Measurements from ENCODE around the gene CLDN4.
A peak's percentile ranks its signal among the peaks of the same experiment; 100 is the strongest.
"Not testable (repeated sequence)": the region's sequence is repeated elsewhere in the genome, so short reads cannot be mapped to it uniquely, and the experiment has no call there.

The CLDN4 gene

DNA sequence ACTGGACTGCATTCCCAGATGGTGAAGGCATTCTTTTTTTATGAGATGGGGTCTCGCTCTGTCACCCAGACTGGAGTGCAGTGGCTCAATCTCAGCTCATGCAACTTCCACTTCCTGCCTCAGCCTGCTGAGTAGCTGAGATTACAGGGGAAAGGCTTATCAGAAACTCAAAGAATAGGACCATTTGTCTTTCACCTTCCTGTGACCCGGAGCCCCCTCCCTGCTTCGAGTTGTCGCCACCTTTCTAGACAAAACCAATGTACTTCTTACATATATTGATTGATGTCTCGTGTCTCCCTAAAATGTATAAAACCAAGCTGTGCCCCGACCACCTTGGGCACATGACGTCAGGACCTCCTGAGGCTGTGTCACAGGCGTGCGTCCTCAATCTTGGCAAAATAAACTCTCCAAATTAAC is 13.3 kb downstream of the CLDN4 start:
- no peak for DNase-seq

- no peak for DNase-seq
Measured at GRCh38 chr7:73844848-73845460, 14.2 kb downstream of the CLDN4 start.

DNA sequence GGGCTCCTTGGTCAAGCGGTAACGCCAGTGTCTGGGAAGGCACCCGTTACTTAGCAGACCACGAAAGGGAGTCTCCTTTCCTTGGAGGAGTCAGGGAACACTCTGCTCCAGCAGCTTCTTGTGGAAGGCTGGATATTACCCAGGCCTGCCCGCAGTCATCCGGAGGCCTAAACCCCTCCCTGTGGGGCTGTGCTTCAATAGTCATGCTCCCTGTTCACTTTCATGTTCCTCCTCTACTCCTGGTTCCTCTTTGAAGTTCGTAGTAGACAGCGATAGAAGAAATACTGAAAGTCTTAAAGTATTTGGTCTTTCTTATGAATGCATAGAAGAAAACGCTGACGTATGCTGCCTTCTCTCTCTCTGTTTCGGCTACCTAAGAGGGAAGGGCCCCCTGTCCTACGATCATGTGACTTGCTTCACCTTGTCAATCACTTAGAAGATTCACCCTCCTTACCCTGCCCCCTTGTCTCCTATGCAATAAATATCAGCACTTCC is 15.0 kb downstream of the CLDN4 start:
- DNase-seq: not testable (repeated sequence)

DNA sequence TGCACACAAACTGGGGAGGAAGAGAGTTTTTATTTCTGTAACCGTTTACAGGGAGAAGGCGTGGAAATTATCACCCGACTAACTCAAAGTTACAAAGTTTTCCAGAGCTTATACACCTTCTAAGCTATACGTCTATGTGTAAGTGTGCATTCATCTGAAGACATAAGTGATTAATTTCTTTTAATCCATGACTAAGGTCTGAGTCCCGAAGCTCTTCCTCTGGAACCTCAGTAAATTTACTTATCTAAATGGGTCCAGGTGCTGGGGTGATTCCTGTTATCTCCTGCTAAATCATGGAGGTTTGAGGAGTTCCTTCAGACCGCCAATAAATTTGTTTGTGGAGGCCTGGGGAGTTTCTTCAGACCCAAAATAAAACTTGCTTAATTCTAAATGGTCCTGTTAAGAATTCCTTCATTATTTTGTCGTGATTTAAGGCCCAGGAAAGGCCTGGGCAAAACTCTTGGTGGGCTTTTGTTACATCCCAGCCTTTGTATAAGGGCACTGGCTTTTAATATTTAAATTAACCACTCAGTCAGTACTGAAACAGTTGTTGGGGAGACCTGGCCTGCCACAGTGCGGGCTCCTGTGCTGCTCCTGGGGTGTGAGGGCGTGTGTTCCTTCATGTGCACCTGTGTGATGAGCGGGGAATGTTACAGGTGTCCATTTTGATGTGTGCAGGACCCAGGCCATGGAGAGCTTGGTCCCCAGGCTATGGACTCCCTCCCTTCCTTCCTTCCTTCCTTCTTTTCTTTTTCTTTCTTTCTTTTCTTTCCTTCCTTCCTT is 17.3 kb downstream of the CLDN4 start:
- DNase-seq: no peak

DNA sequence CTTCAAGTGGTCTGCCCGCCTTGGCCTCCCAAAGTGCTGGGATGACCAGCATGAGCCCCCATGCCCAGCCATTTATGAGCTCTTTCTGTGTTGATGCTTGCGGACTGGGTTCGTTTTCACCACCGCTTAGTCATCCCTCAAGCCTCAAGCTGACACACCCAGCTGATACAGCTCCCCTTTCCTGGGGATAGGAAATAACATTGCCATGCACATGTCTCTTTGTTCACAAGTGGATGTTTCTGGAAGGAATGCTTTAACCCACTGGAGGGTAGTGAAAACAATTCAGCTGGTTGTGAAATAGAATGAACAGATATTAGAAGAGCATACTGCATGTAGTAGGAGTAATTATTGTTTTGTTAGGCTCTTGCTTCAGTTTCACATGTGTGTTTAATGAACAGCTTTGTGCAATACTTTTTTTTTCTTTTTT is 20.0 kb downstream of the CLDN4 start:
- DNase-seq: no peak

GRCh38 chr7:73851410-73852338 is 20.9 kb downstream of the CLDN4 start:
- peak; percentile 42 for DNase-seq

GRCh38 chr7:73852500-73852899 is 21.7 kb downstream of the CLDN4 start:
- no peak for DNase-seq

- DNase-seq: no peak
Measured at GRCh38 chr7:73856941-73857340, 26.1 kb downstream of the CLDN4 start.

DNA sequence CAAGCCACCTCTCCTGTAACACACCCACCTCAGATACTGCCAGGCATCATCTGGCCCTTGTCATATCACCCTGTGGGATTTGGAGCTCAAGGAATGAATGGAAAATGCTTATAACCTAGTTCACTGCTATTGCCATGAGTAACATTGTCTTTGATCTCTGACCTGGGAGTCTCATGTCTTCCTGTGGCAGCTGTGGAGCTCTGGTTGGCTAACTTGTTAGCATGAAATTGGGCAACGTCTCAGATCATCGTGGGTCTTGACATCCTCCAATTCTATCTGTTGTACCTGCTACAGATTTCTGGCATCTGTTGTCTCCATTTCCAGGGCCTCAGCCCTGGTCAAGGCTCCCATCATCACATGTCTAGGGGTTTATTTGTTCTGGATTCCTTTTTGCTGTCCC is 28.0 kb downstream of the CLDN4 start:
- DNase-seq: no peak

DNA sequence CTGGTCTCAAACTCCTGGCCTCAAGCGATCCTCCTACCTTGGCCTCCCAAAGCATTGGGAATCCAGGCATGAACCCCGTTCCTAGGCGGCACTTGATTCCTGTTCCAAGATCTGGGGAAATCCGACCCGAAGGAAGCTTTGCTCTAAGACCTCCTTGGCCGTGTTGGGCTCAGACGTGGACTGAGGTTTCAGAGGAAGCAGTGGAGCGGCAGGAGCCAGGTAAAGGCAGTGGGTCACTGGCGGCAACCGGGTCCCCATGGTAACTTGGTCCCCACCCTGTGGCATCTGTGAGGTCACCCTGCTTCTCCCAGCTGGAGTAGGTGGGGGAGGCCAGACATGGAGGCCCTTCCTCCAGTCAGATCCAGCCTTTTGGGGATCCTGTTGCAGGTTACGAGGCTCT is 30.1 kb downstream of the CLDN4 start, which contains the start of gene TMEM270:
TSS of gene TMEM270 (plus strand) at position 301 of the 400 bp plus-strand sequence. CDS start at position 337, 36 bp downstream.
- DNase-seq: no peak

DNA sequence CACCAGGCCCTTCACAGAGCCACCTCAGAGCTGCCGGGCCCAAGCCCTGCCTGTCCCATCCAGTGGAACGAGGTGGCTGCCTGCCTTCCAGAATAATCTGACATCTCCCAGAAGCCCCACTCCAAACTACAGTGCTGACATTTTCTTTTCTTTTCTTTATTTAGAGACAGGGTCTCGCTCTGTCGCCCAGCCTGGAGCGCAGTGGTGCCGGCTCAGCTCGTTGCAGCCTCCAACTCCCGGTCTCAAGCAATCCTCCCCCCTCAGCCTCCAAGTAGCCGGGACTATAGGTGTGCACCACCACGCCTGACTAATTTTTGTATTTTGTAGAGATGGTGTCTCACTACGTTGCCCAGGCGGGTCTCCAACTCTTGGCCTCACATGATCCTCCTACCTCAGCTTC is 30.5 kb downstream of the CLDN4 start:
- DNase-seq: no peak

DNA sequence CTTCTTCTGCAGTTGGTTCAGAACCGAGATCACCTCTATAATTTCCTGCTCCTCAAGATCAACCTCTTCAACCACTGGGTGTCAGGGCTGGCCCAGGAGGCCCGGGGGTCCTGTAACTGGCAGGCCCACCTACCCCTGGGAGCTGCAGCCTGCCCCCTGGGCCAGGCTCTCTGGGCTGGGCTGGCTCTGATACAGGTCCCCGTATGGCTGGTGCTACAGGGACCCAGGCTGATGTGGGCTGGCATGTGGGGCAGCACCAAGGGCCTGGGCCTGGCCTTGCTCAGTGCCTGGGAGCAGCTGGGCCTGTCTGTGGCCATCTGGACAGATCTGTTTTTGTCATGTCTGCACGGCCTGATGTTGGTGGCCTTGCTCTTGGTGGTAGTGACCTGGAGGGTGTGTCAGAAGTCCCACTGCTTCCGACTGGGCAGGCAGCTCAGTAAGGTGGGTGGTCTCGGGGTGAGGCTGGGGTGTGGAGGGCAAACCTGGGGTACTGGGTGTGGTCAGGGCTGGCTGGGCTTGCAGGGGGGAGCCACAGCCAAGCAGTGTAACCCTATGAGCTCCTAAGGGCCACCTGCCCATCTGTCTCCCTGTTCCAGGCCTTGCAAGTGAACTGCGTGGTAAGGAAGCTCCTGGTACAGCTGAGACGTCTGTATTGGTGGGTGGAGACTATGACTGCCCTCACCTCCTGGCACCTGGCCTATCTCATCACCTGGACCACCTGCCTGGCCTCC is 34.4 kb downstream of the CLDN4 start:
- DNase-seq: no peak

- peak; percentile 40 for DNase-seq
Measured at GRCh38 chr7:73865738-73866445, 35.1 kb downstream of the CLDN4 start.

- DNase-seq: no peak
Measured at GRCh38 chr7:73866446-73866767, 35.6 kb downstream of the CLDN4 start.

- DNase-seq: no peak
Measured at GRCh38 chr7:73869011-73869798, 38.4 kb downstream of the CLDN4 start.

GRCh38 chr7:73870041-73870492 is 39.3 kb downstream of the CLDN4 start:
- DNase-seq: no peak

GRCh38 chr7:73871163-73872011 is 40.6 kb downstream of the CLDN4 start:
- no peak for DNase-seq

DNA sequence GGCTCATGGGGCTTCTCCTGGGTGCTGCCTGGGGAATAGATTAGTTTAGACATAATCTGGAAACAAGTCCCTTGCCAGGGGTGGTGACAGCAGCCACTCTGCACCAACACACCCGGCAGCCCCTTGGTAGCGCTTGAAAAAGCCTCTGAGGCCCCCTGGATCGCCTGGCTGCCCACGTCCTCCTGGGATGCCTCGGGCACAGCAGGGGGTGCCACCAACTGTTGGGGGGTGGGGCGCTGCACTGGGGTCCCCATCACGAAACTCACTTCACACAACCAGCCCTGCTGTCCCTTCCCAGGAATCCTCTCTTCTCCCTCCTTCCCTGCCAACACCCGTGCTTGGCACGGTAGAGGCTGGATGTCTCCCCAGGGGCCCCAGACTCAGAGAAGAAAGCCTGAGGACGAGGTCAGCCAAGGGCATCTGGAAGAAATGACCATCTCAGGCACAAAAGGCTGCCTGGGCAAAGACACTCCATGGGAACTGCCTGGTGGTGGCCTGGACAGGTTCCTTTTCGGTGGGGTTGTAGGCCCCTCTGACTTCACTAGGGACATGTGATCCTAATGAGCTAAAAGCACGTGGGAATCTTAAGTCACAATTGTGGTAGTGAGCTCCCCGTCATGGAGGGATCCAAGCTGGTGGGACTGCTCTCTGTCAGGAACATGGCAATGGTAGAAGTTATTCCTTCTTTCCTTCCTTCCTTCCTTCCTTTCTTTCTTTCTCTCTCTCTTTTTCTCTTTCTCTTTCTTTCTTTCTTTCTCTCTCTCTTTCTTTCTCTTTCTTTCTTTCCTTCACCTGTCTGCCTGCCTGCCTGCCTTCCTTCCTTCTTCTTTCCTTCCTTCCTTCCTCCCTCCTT is 41.5 kb downstream of the CLDN4 start:
- DNase-seq: no peak

- no peak for DNase-seq
Measured at GRCh38 chr7:73876361-73876760, 45.6 kb downstream of the CLDN4 start.

Data from stimulated activated CD8-positive, alpha-beta memory T cell treated with anti-CD3 and anti-CD28 coated beads, Interleukin-4, amount 100 ng/mL, for 48 hours (primary cell).